Nephron (organoid): Measurements from ENCODE around the gene WDR89.

Source experiments
- H3K27ac Mint-ChIP-seq, 3 experiments: 2 replicates each; pipeline ENCODE4 v1.8.0; 2020; ENCODE audit warnings: mixed read lengths in 3 of 3, mild to moderate bottlenecking in 2 of 3, moderate library complexity in 1 of 3
- H3K27me3 Mint-ChIP-seq: 2 replicates; pipeline ENCODE4 v1.8.0; 2021; ENCODE audit warnings: low read depth, mild to moderate bottlenecking, moderate library complexity, mixed read lengths
- H3K36me3 Mint-ChIP-seq: 2 replicates; pipeline ENCODE4 v1.8.0; 2020; ENCODE audit warnings: low read depth, mixed read lengths
- H3K4me1 Mint-ChIP-seq: 2 replicates; pipeline ENCODE4 v1.8.0; 2020; ENCODE audit warnings: mixed read lengths
- H3K4me3 Mint-ChIP-seq, 3 experiments: 2 replicates each; pipeline ENCODE4 v1.8.0; 2020; ENCODE audit warnings: mild to moderate bottlenecking in 3 of 3, mixed read lengths in 3 of 3, moderate library complexity in 2 of 3
- H3K9me3 Mint-ChIP-seq: 2 replicates; pipeline ENCODE4 v1.8.0; 2020; ENCODE audit warnings: mixed read lengths
- TF ChIP-seq, protein P1 (sequence below), 3 experiments: fragments of 200-600 bp; sonication (generic); IDR thresholded peaks; one replicate each; pipeline ENCODE4 v1.5.0; 2021; ENCODE audit warnings: antibody characterized with exemption in 3 of 3; ENCODE audit not compliant: unreplicated experiment in 3 of 3

Gene WDR89

GRCh38 chr14:63581491-63581890 is 60.2 kb downstream of the WDR89 start:
- H3K9me3 Mint-ChIP-seq: no peaks in the 10 kb centered on the region
- no peaks in the 10 kb centered on the region for H3K27me3 Mint-ChIP-seq
- H3K4me1 Mint-ChIP-seq: no peaks in the 10 kb centered on the region
- no peak overlapping the region for H3K27ac Mint-ChIP-seq
- no peaks in the 10 kb centered on the region for H3K36me3 Mint-ChIP-seq
- no peak overlapping the region for H3K4me3 Mint-ChIP-seq
- TF ChIP-seq, protein P1, sequence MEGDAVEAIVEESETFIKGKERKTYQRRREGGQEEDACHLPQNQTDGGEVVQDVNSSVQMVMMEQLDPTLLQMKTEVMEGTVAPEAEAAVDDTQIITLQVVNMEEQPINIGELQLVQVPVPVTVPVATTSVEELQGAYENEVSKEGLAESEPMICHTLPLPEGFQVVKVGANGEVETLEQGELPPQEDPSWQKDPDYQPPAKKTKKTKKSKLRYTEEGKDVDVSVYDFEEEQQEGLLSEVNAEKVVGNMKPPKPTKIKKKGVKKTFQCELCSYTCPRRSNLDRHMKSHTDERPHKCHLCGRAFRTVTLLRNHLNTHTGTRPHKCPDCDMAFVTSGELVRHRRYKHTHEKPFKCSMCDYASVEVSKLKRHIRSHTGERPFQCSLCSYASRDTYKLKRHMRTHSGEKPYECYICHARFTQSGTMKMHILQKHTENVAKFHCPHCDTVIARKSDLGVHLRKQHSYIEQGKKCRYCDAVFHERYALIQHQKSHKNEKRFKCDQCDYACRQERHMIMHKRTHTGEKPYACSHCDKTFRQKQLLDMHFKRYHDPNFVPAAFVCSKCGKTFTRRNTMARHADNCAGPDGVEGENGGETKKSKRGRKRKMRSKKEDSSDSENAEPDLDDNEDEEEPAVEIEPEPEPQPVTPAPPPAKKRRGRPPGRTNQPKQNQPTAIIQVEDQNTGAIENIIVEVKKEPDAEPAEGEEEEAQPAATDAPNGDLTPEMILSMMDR (IDR thresholded peaks at IDR 0.05; ENCODE audit: unreplicated experiment in 3 of 3): no peak

GRCh38 chr14:63578300-63578699 is 63.4 kb downstream of the WDR89 start:
- TF ChIP-seq, protein P1 (IDR thresholded peaks at IDR 0.05; ENCODE audit: unreplicated experiment in 3 of 3): no peak

GRCh38 chr14:63573581-63573980 is 68.1 kb downstream of the WDR89 start:
- Mint-ChIP-seq H3K4me1 (no peaks in the 10 kb centered on the region), H3K27me3 (no peaks in the 10 kb centered on the region), H3K27ac (no peak overlapping the region), H3K36me3 (no peaks in the 10 kb centered on the region), H3K4me3 (no peak overlapping the region), H3K9me3 (no peaks in the 10 kb centered on the region)
- TF ChIP-seq, protein P1 (IDR thresholded peaks at IDR 0.05; ENCODE audit: unreplicated experiment in 3 of 3): no peak

More at GRCh38 chr14:63578300-63578699, 63.4 kb downstream of the WDR89 start:
- H3K27me3 Mint-ChIP-seq: no peaks in the 10 kb centered on the region
- no peaks in the 10 kb centered on the region for H3K4me1 Mint-ChIP-seq
- no peak overlapping the region for H3K27ac Mint-ChIP-seq
- H3K9me3 Mint-ChIP-seq: no peaks in the 10 kb centered on the region
- no peak overlapping the region for H3K4me3 Mint-ChIP-seq
- no peaks in the 10 kb centered on the region for H3K36me3 Mint-ChIP-seq

DNA sequence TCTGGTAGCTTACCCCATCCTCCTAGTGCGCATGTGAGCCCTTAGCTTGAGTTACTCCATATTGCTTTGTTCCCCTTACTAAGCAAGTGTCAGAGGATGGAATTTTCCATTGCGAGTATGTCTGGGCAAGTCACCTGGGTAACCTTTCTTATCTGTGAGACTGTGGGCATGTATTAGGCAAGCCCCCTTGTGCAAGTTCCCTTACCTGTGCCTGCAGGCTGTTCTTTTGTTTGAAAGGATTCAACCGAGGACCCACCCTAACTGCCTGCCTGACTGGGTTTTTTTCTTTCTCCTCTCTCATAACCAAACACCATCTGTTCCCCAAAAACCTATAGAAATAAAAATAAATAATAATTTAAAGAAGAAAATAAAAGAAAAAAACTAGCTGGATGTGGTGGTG is 76.2 kb downstream of the WDR89 start:
- no peaks in the 10 kb centered on the region for H3K9me3 Mint-ChIP-seq
- H3K36me3 Mint-ChIP-seq: no peaks in the 10 kb centered on the region
- H3K4me1 Mint-ChIP-seq: no peaks in the 10 kb centered on the region
- no peak overlapping the region for H3K4me3 Mint-ChIP-seq
- no peak overlapping the region for H3K27ac Mint-ChIP-seq
- peaks cover 3% of the 10 kb centered on the region for H3K27me3 Mint-ChIP-seq
- TF ChIP-seq, protein P1 (IDR thresholded peaks at IDR 0.05; ENCODE audit: unreplicated experiment in 3 of 3): no peak

- Mint-ChIP-seq H3K4me3 (no peak overlapping the region), H3K4me1 (no peaks in the 10 kb centered on the region), H3K27me3 (peaks cover 3% of the 10 kb centered on the region), H3K36me3 (no peaks in the 10 kb centered on the region), H3K9me3 (no peaks in the 10 kb centered on the region), H3K27ac (no peak overlapping the region)
- TF ChIP-seq, protein P1 (IDR thresholded peaks at IDR 0.05; ENCODE audit: unreplicated experiment in 3 of 3): no peak
These were observed 77.4 kb downstream of the WDR89 start for GRCh38 chr14:63564318-63564717.

DNA sequence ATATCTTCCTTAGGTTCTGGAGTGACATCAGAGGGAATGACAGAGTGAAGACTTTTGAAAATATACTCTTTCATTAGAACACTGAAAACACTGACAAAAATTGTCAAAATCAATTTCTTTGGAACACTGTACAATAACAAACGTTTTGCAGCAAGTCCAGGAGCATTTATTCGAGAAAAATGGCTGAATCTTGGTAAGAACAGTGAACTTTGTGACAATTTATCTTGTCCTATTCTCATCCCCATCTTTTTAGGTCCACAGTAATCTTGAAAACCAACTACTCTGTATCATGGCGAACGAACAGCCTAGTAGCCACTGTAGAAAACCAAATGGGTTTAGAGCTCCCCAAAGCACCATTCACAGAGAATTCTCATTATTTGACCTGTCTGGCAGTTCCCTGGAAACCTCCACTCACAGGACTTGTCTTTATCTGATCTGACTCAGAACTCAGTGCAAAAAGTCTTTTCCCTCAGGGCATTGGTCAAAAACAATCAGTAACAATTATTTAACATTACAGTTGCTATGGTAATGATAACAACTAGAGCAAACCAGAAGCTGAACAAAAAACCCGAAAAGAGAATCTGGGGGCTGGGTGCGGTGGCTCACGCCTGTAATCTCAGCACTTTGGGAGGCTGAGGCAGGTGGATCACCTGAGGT is 78.2 kb downstream of the WDR89 start:
- H3K9me3 Mint-ChIP-seq: no peaks in the 10 kb centered on the region
- peaks cover 3% of the 10 kb centered on the region for H3K27me3 Mint-ChIP-seq
- TF ChIP-seq, protein P1 (IDR thresholded peaks at IDR 0.05; ENCODE audit: unreplicated experiment in 3 of 3): no peak
- H3K4me3 Mint-ChIP-seq: no peak overlapping the region
- no peaks in the 10 kb centered on the region for H3K4me1 Mint-ChIP-seq
- no peaks in the 10 kb centered on the region for H3K36me3 Mint-ChIP-seq
- no peak overlapping the region for H3K27ac Mint-ChIP-seq
